Neural cell (in vitro differentiated cells): ENCODE results near the gene TCEAL7. TPM values are rescaled to one million over a fixed set of nuclear protein-coding genes. Genes with fewer than 3 reads are reported as not detected.
"Not testable (repeated sequence)": the region's sequence is repeated elsewhere in the genome, so short reads cannot be mapped to it uniquely, and the experiment has no call there.

Experiments used
- H2AFZ ChIP-seq: fragments of 200-600, 300-800 bp; sonication (generic), shearing (Covaris generic); 2 replicates; pipeline ENCODE4 v1.6.0; 2014; ENCODE audit warnings: low read depth, mild to moderate bottlenecking, antibody characterized with exemption, low read length, moderate library complexity
- H3F3A ChIP-seq: fragments of 200-600 bp; shearing (Covaris generic); 2 replicates; pipeline ENCODE4 v1.6.1; 2016; ENCODE audit warnings: mild to moderate bottlenecking, moderate library complexity, mixed read lengths, antibody characterized with exemption, low read length; ENCODE audit not compliant: insufficient read depth, poor library complexity, severe bottlenecking
- H3K27ac ChIP-seq: fragments of 200-600, 300-800 bp; sonication (generic), shearing (Covaris generic); 2 replicates; pipeline ENCODE4 v1.5.1; 2014; ENCODE audit warnings: mild to moderate bottlenecking, low read length, moderate library complexity
- H3K27me3 ChIP-seq: fragments of 300-800, 200-600 bp; sonication (generic), shearing (Covaris generic); 2 replicates; pipeline ENCODE4 v1.6.0; 2014; ENCODE audit warnings: mild to moderate bottlenecking, low read depth, low read length, moderate library complexity; ENCODE audit not compliant: insufficient read depth
- H3K36me3 ChIP-seq: fragments of 300-800, 200-600 bp; sonication (generic), shearing (Covaris generic); 2 replicates; pipeline ENCODE4 v1.5.1; 2014; ENCODE audit warnings: mild to moderate bottlenecking, antibody characterized with exemption, low read length, moderate library complexity; ENCODE audit not compliant: insufficient read depth
- H3K4me2 ChIP-seq: fragments of 300-800, 200-600 bp; sonication (generic), shearing (Covaris generic); 2 replicates; pipeline ENCODE4 v1.6.0; 2014; ENCODE audit warnings: mild to moderate bottlenecking, low read length
- H3K4me3 ChIP-seq: fragments of 300-800, 200-600 bp; sonication (generic), shearing (Covaris generic); 2 replicates; pipeline ENCODE4 v1.5.1; 2014; ENCODE audit warnings: mild to moderate bottlenecking, low read length, moderate library complexity
- H3K79me2 ChIP-seq: fragments of 200-600 bp; shearing (Covaris generic); replicated peaks from 2 replicates; pipeline ENCODE4 v1.6.0; 2014; ENCODE audit warnings: mild to moderate bottlenecking, low read length, moderate library complexity; ENCODE audit not compliant: insufficient read depth
- H3K9ac ChIP-seq: fragments of 300-800, 200-600 bp; sonication (generic), shearing (Covaris generic); 2 replicates; pipeline ENCODE4 v1.6.1; 2016; ENCODE audit warnings: mild to moderate bottlenecking, low read length, mixed read lengths
- H3K9me2 ChIP-seq: fragments of 200-600 bp; shearing (Covaris generic); 2 replicates; pipeline ENCODE4 v1.6.1; 2016; ENCODE audit warnings: mild to moderate bottlenecking, low read length, mixed read lengths; ENCODE audit not compliant: insufficient read depth
- H3K9me3 ChIP-seq: fragments of 200-600, 300-800 bp; sonication (generic), shearing (Covaris generic); 2 replicates; pipeline ENCODE4 v1.6.1; 2016; ENCODE audit warnings: mild to moderate bottlenecking, mixed run types, low read length, moderate library complexity, mixed read lengths
- H4K20me1 ChIP-seq: fragments of 200-600 bp; shearing (Covaris generic); 2 replicates; pipeline ENCODE4 v1.6.1; 2016; ENCODE audit warnings: mild to moderate bottlenecking, mixed run types; ENCODE audit not compliant: insufficient read depth
- EP300 ChIP-seq: fragments of 450-650 bp; conservative IDR thresholded peaks from 2 replicates; pipeline ENCODE4 v1.6.1; 2014; ENCODE audit warnings: antibody characterized with exemption, mild to moderate bottlenecking, moderate library complexity; ENCODE audit not compliant: poor library complexity, severe bottlenecking
- EZH2 ChIP-seq: fragments of 200-600, 300-800 bp; shearing (Covaris generic), sonication (generic); IDR thresholded peaks from 2 replicates; pipeline ENCODE4 v1.6.1; 2014; ENCODE audit warnings: antibody characterized with exemption, low read length, borderline replicate concordance, mild to moderate bottlenecking; ENCODE audit not compliant: insufficient read depth, poor library complexity, severe bottlenecking
- MXI1 ChIP-seq: fragments of 450-650 bp; conservative IDR thresholded peaks from 2 replicates; pipeline ENCODE4 v1.6.1; 2014; ENCODE audit warnings: antibody characterized with exemption, mild to moderate bottlenecking; ENCODE audit not compliant: poor library complexity, severe bottlenecking
- POLR2AphosphoS5 ChIP-seq: IDR thresholded peaks from 2 replicates; pipeline ENCODE4 v1.6.1; 2012
- RAD21 ChIP-seq: fragments of 450-650 bp; conservative IDR thresholded peaks from 2 replicates; pipeline ENCODE4 v1.6.1; 2014; ENCODE audit warnings: antibody characterized with exemption, mild to moderate bottlenecking, moderate library complexity
- SMC3 ChIP-seq: fragments of 450-650 bp; conservative IDR thresholded peaks from 2 replicates; pipeline ENCODE4 v1.6.1; 2014; ENCODE audit warnings: antibody characterized with exemption, mild to moderate bottlenecking, moderate library complexity; ENCODE audit not compliant: poor library complexity
- TAF1 ChIP-seq: IDR thresholded peaks from 2 replicates; pipeline ENCODE4 v1.6.1; 2012; ENCODE audit warnings: low read depth
- polyA plus RNA-seq: library from polyadenylated mRNA; depleted of rRNA; stranded (reverse); fragments of >200 nt; gene quantifications from 2 replicates; pipeline ENCODE4 v1.2.3, GENCODE V29; 2014
- TF ChIP-seq, protein P1 (sequence below): fragments of 450-650 bp; IDR thresholded peaks from 2 replicates; pipeline ENCODE4 v1.5.1; 2014; ENCODE audit warnings: antibody characterized with exemption, mild to moderate bottlenecking, moderate library complexity; ENCODE audit not compliant: poor library complexity, severe bottlenecking
- TF ChIP-seq, protein P2 (sequence below): IDR thresholded peaks from 2 replicates; pipeline ENCODE4 v1.6.1; 2012; ENCODE audit warnings: borderline replicate concordance

The TCEAL7 gene
- polyA plus RNA-seq, 1 donor from 2014 or later: 203 TPM

- H3K9ac ChIP-seq: no peak overlapping the region
- no peaks in the 10 kb centered on the region for H3K36me3 ChIP-seq
- no peak overlapping the region for H3K27ac ChIP-seq
- H3K4me2 ChIP-seq: no peak overlapping the region
- no peaks in the 10 kb centered on the region for H3F3A ChIP-seq
- H4K20me1 ChIP-seq: no peaks in the 10 kb centered on the region
- H3K27me3 ChIP-seq: no peaks in the 10 kb centered on the region
- H3K9me3 ChIP-seq: no peaks in the 10 kb centered on the region
- no peaks in the 10 kb centered on the region for H3K9me2 ChIP-seq
- no peak overlapping the region for H3K4me3 ChIP-seq
- H2AFZ ChIP-seq: no peak overlapping the region
- peaks cover under 1% of the 10 kb centered on the region for H3K79me2 ChIP-seq
- TF ChIP-seq, protein P1, sequence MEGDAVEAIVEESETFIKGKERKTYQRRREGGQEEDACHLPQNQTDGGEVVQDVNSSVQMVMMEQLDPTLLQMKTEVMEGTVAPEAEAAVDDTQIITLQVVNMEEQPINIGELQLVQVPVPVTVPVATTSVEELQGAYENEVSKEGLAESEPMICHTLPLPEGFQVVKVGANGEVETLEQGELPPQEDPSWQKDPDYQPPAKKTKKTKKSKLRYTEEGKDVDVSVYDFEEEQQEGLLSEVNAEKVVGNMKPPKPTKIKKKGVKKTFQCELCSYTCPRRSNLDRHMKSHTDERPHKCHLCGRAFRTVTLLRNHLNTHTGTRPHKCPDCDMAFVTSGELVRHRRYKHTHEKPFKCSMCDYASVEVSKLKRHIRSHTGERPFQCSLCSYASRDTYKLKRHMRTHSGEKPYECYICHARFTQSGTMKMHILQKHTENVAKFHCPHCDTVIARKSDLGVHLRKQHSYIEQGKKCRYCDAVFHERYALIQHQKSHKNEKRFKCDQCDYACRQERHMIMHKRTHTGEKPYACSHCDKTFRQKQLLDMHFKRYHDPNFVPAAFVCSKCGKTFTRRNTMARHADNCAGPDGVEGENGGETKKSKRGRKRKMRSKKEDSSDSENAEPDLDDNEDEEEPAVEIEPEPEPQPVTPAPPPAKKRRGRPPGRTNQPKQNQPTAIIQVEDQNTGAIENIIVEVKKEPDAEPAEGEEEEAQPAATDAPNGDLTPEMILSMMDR: no peak
- TF ChIP-seq POLR2AphosphoS5 (no peak), EP300 (no peak), SMC3 (no peak), TAF1 (no peak), RAD21 (no peak), EZH2 (no peak), MXI1 (no peak)
- TF ChIP-seq, protein P2, sequence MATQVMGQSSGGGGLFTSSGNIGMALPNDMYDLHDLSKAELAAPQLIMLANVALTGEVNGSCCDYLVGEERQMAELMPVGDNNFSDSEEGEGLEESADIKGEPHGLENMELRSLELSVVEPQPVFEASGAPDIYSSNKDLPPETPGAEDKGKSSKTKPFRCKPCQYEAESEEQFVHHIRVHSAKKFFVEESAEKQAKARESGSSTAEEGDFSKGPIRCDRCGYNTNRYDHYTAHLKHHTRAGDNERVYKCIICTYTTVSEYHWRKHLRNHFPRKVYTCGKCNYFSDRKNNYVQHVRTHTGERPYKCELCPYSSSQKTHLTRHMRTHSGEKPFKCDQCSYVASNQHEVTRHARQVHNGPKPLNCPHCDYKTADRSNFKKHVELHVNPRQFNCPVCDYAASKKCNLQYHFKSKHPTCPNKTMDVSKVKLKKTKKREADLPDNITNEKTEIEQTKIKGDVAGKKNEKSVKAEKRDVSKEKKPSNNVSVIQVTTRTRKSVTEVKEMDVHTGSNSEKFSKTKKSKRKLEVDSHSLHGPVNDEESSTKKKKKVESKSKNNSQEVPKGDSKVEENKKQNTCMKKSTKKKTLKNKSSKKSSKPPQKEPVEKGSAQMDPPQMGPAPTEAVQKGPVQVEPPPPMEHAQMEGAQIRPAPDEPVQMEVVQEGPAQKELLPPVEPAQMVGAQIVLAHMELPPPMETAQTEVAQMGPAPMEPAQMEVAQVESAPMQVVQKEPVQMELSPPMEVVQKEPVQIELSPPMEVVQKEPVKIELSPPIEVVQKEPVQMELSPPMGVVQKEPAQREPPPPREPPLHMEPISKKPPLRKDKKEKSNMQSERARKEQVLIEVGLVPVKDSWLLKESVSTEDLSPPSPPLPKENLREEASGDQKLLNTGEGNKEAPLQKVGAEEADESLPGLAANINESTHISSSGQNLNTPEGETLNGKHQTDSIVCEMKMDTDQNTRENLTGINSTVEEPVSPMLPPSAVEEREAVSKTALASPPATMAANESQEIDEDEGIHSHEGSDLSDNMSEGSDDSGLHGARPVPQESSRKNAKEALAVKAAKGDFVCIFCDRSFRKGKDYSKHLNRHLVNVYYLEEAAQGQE: no peak
Observed at GRCh38 chrX:103304705-103305104, 25.3 kb upstream of the TCEAL7 start.

GRCh38 chrX:103305666-103306065, 24.4 kb upstream of the TCEAL7 start:
- H4K20me1 ChIP-seq, H3K9me2 ChIP-seq, H3K27me3 ChIP-seq, H3K9me3 ChIP-seq, H3K27ac ChIP-seq, H3K79me2 ChIP-seq, H3K36me3 ChIP-seq, H3F3A ChIP-seq, H3K4me2 ChIP-seq, H3K9ac ChIP-seq, H2AFZ ChIP-seq, H3K4me3 ChIP-seq: not testable (repeated sequence)

- Histone ChIP-seq H2AFZ (peak overlapping the region; percentile 33), H4K20me1 (no peaks in the 10 kb centered on the region), H3F3A (no peaks in the 10 kb centered on the region), H3K9me3 (no peaks in the 10 kb centered on the region), H3K79me2 (peaks cover 3% of the 10 kb centered on the region), H3K27ac (peak overlapping the region; percentile 80), H3K9ac (peak overlapping the region; percentile 93), H3K4me2 (peak overlapping the region; percentile 76), H3K36me3 (no peaks in the 10 kb centered on the region), H3K27me3 (no peaks in the 10 kb centered on the region), H3K4me3 (peak overlapping the region; percentile 85), H3K9me2 (no peaks in the 10 kb centered on the region)
- TF ChIP-seq POLR2AphosphoS5 (no peak), TAF1 (peak; percentile 3), RAD21 (no peak)
- TF ChIP-seq, protein P2: peak; percentile 15
Observed at GRCh38 chrX:103309860-103310554, 20.0 kb upstream of the TCEAL7 start.
